ENCODE measurements around the gene PDE7B. TPM values are rescaled to one million over a fixed set of nuclear protein-coding genes. Genes with fewer than 3 reads are reported as not detected.

Gene PDE7B
- total and polyA plus RNA-seq, 2 of the 8 experiments (the other 6 are each of a cell fraction or from before 2014, with no cell fraction given), result not detected

DNA sequence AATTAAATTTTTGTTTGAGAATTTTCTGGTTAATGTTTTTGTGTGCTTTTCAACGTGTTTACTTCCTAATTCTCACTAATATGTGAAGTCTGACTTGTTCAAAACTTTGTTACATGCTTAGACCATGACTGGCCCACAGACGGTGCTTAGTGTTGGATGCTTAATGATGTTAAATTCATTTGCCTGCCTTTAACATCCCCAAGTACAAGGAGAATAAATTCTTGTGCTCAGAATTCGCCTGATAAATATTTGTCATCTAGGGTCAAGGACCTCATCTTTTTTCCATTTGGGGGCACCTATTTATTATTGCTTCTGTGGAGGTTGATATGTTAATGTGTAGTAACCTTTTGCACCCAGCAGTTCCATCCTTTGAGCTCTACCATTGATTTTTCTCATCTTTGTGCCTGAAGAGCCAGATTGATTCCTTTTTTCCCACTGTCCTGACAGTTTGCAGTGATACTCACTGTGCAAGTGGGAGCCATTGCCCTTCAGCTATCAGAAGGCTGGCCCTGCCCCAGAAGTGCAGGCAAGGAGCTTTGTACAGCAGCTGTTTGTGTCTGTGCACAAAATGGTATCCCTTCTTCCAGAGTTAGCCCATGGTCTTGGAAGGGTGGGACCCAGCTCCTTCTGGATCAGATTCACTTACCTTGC lies 170.8 kb downstream of the PDE7B start:
- H3K79me2 ChIP-seq (ENCODE audit: control insufficient read depth in 1 of 2, insufficient read depth in 2 of 2, low read length in 2 of 2), result no peaks in the 10 kb centered on the region
- ChIA-PET CTCF (ENCODE audit: partially characterized antibody) (interaction anchor here (0.6 to 1.1 kb wide), 2 partner anchors 12 to 656 kb away, joined by 3 read pairs; no protein-coding TSS in a partner anchor), POLR2A (ENCODE audit: partially characterized antibody) (no interaction called here)
- FAIRE-seq (no peak), DNase-seq (ENCODE audit: low read depth in 1 of 2, low spot score in 2 of 2) (no peak)
- no peak overlapping the region for H3K4me2 ChIP-seq (ENCODE audit: insufficient read depth in 1 of 2, low read depth in 2 of 2, low read length in 2 of 2)
- no peak overlapping the region for H4K8ac ChIP-seq (ENCODE audit: extremely low read depth, insufficient read depth, low read length)
- WGBS, 2 experiments (ENCODE audit: extremely low coverage in 1 of 2, insufficient coverage in 1 of 2, insufficient read length in 1 of 2, insufficient replicate concordance in 2 of 2, low coverage in 1 of 2, low lambda C conversion rate in 2 of 2, missing lambda C conversion rate in 1 of 2), result 76% methylated on average over 3 of the region's 3 CpGs; no CpG with 5 or more reads in 1 of the 2 experiments
- H3K36me3 ChIP-seq (ENCODE audit: control insufficient read depth in 2 of 4, insufficient read depth in 4 of 4, low read length in 3 of 4), result no peaks in the 10 kb centered on the region
- H3K27me3 ChIP-seq (replicated peaks in 1 of 4; ENCODE audit: control insufficient read depth in 3 of 4, extremely low read depth in 1 of 4, insufficient read depth in 3 of 4, low read length in 3 of 4), result no peaks in the 10 kb centered on the region
- H2BK5ac ChIP-seq (ENCODE audit: low read depth, low read length), result no peak overlapping the region
- H4K20me1 ChIP-seq (replicated peaks in 1 of 2; ENCODE audit: control insufficient read depth in 1 of 2, insufficient read depth in 2 of 2, low read length in 2 of 2), result no peaks in the 10 kb centered on the region
- no peak overlapping the region for H2AFZ ChIP-seq (ENCODE audit: low read length)
- no peak overlapping the region for H3K4ac ChIP-seq (replicated peaks; ENCODE audit: insufficient read length, low read depth, low read length)
- no peak overlapping the region for H2BK120ac ChIP-seq (replicated peaks; ENCODE audit: low read depth, low read length)
- no peaks in the 10 kb centered on the region for H3K4me1 ChIP-seq (replicated peaks in 1 of 4; ENCODE audit: control insufficient read depth in 3 of 4, insufficient read depth in 4 of 4, low read length in 3 of 4)
- H2AK5ac ChIP-seq (ENCODE audit: low read depth, low read length), result no peak overlapping the region
- H3K4me3 ChIP-seq (ENCODE audit: extremely low read depth in 1 of 4, insufficient read depth in 2 of 4, low read depth in 3 of 4, low read length in 4 of 4), result no peak overlapping the region
- H2BK12ac ChIP-seq (ENCODE audit: low read depth, low read length), result no peak overlapping the region
- no peak overlapping the region for H3K56ac ChIP-seq (replicated peaks; ENCODE audit: insufficient read length, low read depth, low read length)
- H3K9ac ChIP-seq (replicated peaks in 1 of 4; ENCODE audit: extremely low read depth in 1 of 4, low read depth in 3 of 4, low read length in 3 of 4), result no peak overlapping the region
- H4K5ac ChIP-seq (ENCODE audit: insufficient read length, low read depth, low read length), result no peak overlapping the region
- H3K9me3 ChIP-seq (ENCODE audit: insufficient read depth in 2 of 2, low read depth in 1 of 2, low read length in 1 of 2), result no peaks in the 10 kb centered on the region
- H3K23me2 ChIP-seq (ENCODE audit: low read depth, low read length), result no peaks in the 10 kb centered on the region
- no peak overlapping the region for H3K23ac ChIP-seq (ENCODE audit: insufficient read length)
- H3K79me1 ChIP-seq (ENCODE audit: low read depth, low read length), result no peaks in the 10 kb centered on the region
- no peak overlapping the region for H3K14ac ChIP-seq (ENCODE audit: insufficient read length)
- H3K27ac ChIP-seq (ENCODE audit: low read depth, low read length), result no peak overlapping the region
- no peak overlapping the region for H3K18ac ChIP-seq (ENCODE audit: extremely low read depth, low read length)
- H4K91ac ChIP-seq (replicated peaks; ENCODE audit: insufficient read length, low read length), result no peak overlapping the region
- no peak overlapping the region for H2BK15ac ChIP-seq (ENCODE audit: low read length)
- no peak overlapping the region for H2BK20ac ChIP-seq (ENCODE audit: low read length)
- TF ChIP-seq JUND (IDR thresholded peaks at IDR 0.05; ENCODE audit: low read length) (no peak), RNF2 (IDR thresholded peaks at IDR 0.05; ENCODE audit: borderline replicate concordance, low read depth, low read length, missing control alignments, poor library complexity, severe bottlenecking) (no peak), KDM4A (IDR thresholded peaks at IDR 0.05; ENCODE audit: low read depth, low read length, severe bottlenecking) (no peak), NANOG (IDR thresholded peaks at IDR 0.05; ENCODE audit: insufficient read depth, low read depth, low read length, poor library complexity, severe bottlenecking) (no peak), CBX5 (IDR thresholded peaks at IDR 0.05; ENCODE audit: low read depth, low read length) (no peak), ZNF274 (IDR thresholded peaks at IDR 0.05; ENCODE audit: borderline replicate concordance, extremely low read depth, low read length) (no peak), CBX8 (IDR thresholded peaks at IDR 0.05; ENCODE audit: borderline replicate concordance, low read depth, low read length) (no peak), NRF1 (IDR thresholded peaks at IDR 0.05; ENCODE audit: low read depth, low read length) (no peak), YY1 (IDR thresholded peaks at IDR 0.05; ENCODE audit: low read depth, low read length) (no peak), HDAC6 (IDR thresholded peaks at IDR 0.05; ENCODE audit: low read depth, low read length) (no peak), EZH2 (IDR thresholded peaks at IDR 0.05; ENCODE audit: low read depth, low read length, severe bottlenecking) (no peak)
- TF ChIP-seq, protein P1, sequence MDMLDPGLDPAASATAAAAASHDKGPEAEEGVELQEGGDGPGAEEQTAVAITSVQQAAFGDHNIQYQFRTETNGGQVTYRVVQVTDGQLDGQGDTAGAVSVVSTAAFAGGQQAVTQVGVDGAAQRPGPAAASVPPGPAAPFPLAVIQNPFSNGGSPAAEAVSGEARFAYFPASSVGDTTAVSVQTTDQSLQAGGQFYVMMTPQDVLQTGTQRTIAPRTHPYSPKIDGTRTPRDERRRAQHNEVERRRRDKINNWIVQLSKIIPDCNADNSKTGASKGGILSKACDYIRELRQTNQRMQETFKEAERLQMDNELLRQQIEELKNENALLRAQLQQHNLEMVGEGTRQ (IDR thresholded peaks at IDR 0.05; ENCODE audit: low read length), result no peak

All from H1 (cell line).